ENCODE results near the gene XRCC6. TPM values are rescaled to one million over a fixed set of nuclear protein-coding genes. Genes with fewer than 3 reads are reported as not detected.
"Not testable (repeated sequence)": the region's sequence is repeated elsewhere in the genome, so short reads cannot be mapped to it uniquely, and the experiment has no call there.

The XRCC6 gene
- total and polyA plus RNA-seq, 2 of the 4 experiments (the other 2 are of a cell fraction), result 202 to 401 TPM

GRCh38 chr22:41636467-41636866 is 15.4 kb downstream of the XRCC6 start:
- POLR2A ChIA-PET (ENCODE audit: unreplicated experiment), result no interaction called here
- CTCF ChIA-PET, result no interaction called here
- Histone ChIP-seq H3K4me2 (ENCODE audit: low read depth, low read length) (no peak overlapping the region), H2BK15ac (ENCODE audit: low read depth, low read length) (no peak overlapping the region), H3K14ac (replicated peaks; ENCODE audit: low read depth, low read length) (no peak overlapping the region), H3K36me3 (ENCODE audit: control insufficient read depth, insufficient read depth, low read length) (peaks cover 62% of the 10 kb centered on the region), H3K18ac (ENCODE audit: low read depth, low read length) (no peak overlapping the region), H3K79me1 (ENCODE audit: low read depth in 1 of 2, low read length in 2 of 2) (peaks cover 34 to 51% of the 10 kb centered on the region in 2 experiments), H3K9me1 (ENCODE audit: insufficient read depth, low read length) (peaks cover 7% of the 10 kb centered on the region; the same call in 1 of the 2 replicates), H3K27ac (ENCODE audit: insufficient read depth, low read length) (no peak overlapping the region), H2AFZ (replicated peaks; ENCODE audit: low read length, poor library complexity) (no peak overlapping the region), H3K23ac (ENCODE audit: low read depth, low read length) (no peak overlapping the region), H3K9me3 (ENCODE audit: control insufficient read depth, insufficient read depth, low read length) (no peaks in the 10 kb centered on the region), H4K8ac (ENCODE audit: low read depth in 2 of 2, low read length in 2 of 2) (no peak overlapping the region), H2AK5ac (ENCODE audit: low read depth, low read length) (no peak overlapping the region), H2BK20ac (ENCODE audit: low read depth, low read length) (no peak overlapping the region), H3K4me3 (ENCODE audit: insufficient read depth, low read depth, low read length) (no peak overlapping the region), H3K4me1 (ENCODE audit: control insufficient read depth, insufficient read depth, low read length) (no peaks in the 10 kb centered on the region), H2BK5ac (ENCODE audit: low read depth, low read length, poor library complexity, severe bottlenecking) (no peak overlapping the region), H3K9ac (ENCODE audit: low read depth, low read length) (no peak overlapping the region), H3K27me3 (ENCODE audit: control insufficient read depth, insufficient read depth, low read length) (no peaks in the 10 kb centered on the region), H2AK9ac (replicated peaks; ENCODE audit: low read depth, low read length, poor library complexity) (no peak overlapping the region), H2BK120ac (ENCODE audit: low read depth, low read length) (no peak overlapping the region), H4K20me1 (ENCODE audit: insufficient read depth, low read length) (peaks cover 14% of the 10 kb centered on the region), H3K56ac (ENCODE audit: extremely low read depth, insufficient read depth, low read length) (no peak overlapping the region), H3K4ac (ENCODE audit: low read depth, low read length) (no peak overlapping the region), H4K5ac (ENCODE audit: low read depth, low read length) (no peak overlapping the region), H4K91ac (ENCODE audit: insufficient read depth, low read depth, low read length) (no peak overlapping the region)
- 74% methylated on average over 3 of the region's 7 CpGs; no CpG with 5 or more reads in 1 of the 2 experiments for WGBS, 2 experiments (ENCODE audit: extremely low coverage in 2 of 2, insufficient read length in 1 of 2)
- no peak for TF ChIP-seq CHD1 (IDR thresholded peaks at IDR 0.05; ENCODE audit: low read depth, low read length)
- TF ChIP-seq BHLHE40 (IDR thresholded peaks at IDR 0.05; ENCODE audit: low read depth, low read length), result no peak
- TF ChIP-seq MAZ (IDR thresholded peaks at IDR 0.05; ENCODE audit: borderline replicate concordance, low read depth, low read length), result no peak
- TF ChIP-seq RFX5 (IDR thresholded peaks at IDR 0.05; ENCODE audit: low read depth, low read length), result no peak
- no peak for TF ChIP-seq RAD21 (IDR thresholded peaks at IDR 0.05; ENCODE audit: low read length)
- in situ Hi-C loops (cut with MboI; ENCODE audit: low sequenced_read_pairs), result no loop called here
- DNase-seq (peak; percentile 30), ATAC-seq (ENCODE audit: low read depth) (peak; percentile 62)
- TSS peak; percentile 39 for BruUV-seq (replicated peaks)
- intact Hi-C loops (cut with micrococcal nuclease), result no loop called here
- dilution Hi-C loops (cut with HindIII; ENCODE audit: low sequenced_read_pairs, unreplicated experiment), result no loop called here

- H2BK15ac ChIP-seq (ENCODE audit: low read depth, low read length); H4K5ac ChIP-seq (ENCODE audit: low read depth, low read length); POLR2A ChIA-PET (ENCODE audit: unreplicated experiment); intact Hi-C loops (cut with micrococcal nuclease); H3K56ac ChIP-seq (ENCODE audit: extremely low read depth, insufficient read depth, low read length); H3K9me1 ChIP-seq (ENCODE audit: insufficient read depth, low read length); H2BK120ac ChIP-seq (ENCODE audit: low read depth, low read length); H3K4ac ChIP-seq (ENCODE audit: low read depth, low read length); H3K23ac ChIP-seq (ENCODE audit: low read depth, low read length); ATAC-seq (ENCODE audit: low read depth); H3K18ac ChIP-seq (ENCODE audit: low read depth, low read length); BruUV-seq (replicated peaks); H2BK5ac ChIP-seq (ENCODE audit: low read depth, low read length, poor library complexity, severe bottlenecking); H3K4me3 ChIP-seq (ENCODE audit: insufficient read depth, low read depth, low read length); H2AK5ac ChIP-seq (ENCODE audit: low read depth, low read length); H3K4me1 ChIP-seq (ENCODE audit: control insufficient read depth, insufficient read depth, low read length); in situ Hi-C loops (cut with MboI; ENCODE audit: low sequenced_read_pairs); H4K8ac ChIP-seq (ENCODE audit: low read depth in 2 of 2, low read length in 2 of 2); H2BK20ac ChIP-seq (ENCODE audit: low read depth, low read length); CTCF ChIA-PET; H4K91ac ChIP-seq (ENCODE audit: insufficient read depth, low read depth, low read length); H3K9ac ChIP-seq (ENCODE audit: low read depth, low read length); H3K27me3 ChIP-seq (ENCODE audit: control insufficient read depth, insufficient read depth, low read length); dilution Hi-C loops (cut with HindIII; ENCODE audit: low sequenced_read_pairs, unreplicated experiment); H2AFZ ChIP-seq (replicated peaks; ENCODE audit: low read length, poor library complexity); H3K4me2 ChIP-seq (ENCODE audit: low read depth, low read length); H3K9me3 ChIP-seq (ENCODE audit: control insufficient read depth, insufficient read depth, low read length); DNase-seq; H3K14ac ChIP-seq (replicated peaks; ENCODE audit: low read depth, low read length); H3K27ac ChIP-seq (ENCODE audit: insufficient read depth, low read length); H2AK9ac ChIP-seq (replicated peaks; ENCODE audit: low read depth, low read length, poor library complexity): not testable (repeated sequence)
- WGBS, 2 experiments (ENCODE audit: extremely low coverage in 2 of 2, insufficient read length in 1 of 2), result 100% methylated on average over 3 of the region's 8 CpGs; no CpG with 5 or more reads in 1 of the 2 experiments
- Histone ChIP-seq H3K36me3 (ENCODE audit: control insufficient read depth, insufficient read depth, low read length) (peaks cover 62% of the 10 kb centered on the region), H4K20me1 (ENCODE audit: insufficient read depth, low read length) (peaks cover 14% of the 10 kb centered on the region), H3K79me1 (ENCODE audit: low read depth in 1 of 2, low read length in 2 of 2) (peaks cover 38 to 53% of the 10 kb centered on the region in 2 experiments)
Observed at GRCh38 chr22:41637623-41638022, 16.5 kb downstream of the XRCC6 start.
